Breast epithelium (tissue), 3 donors: ENCODE results near the gene FAM120C.

ENCODE experiments used
- CTCF ChIP-seq, 3 donors: fragments of 450-650 bp; IDR thresholded peaks; one replicate each; pipeline ENCODE4 v1.5.1; 2016 to 2017; ENCODE audit warnings: antibody characterized with exemption in 3 of 3, mild to moderate bottlenecking in 3 of 3, moderate library complexity in 3 of 3
- POLR2A ChIP-seq: fragments of 450-650 bp; IDR thresholded peaks from one replicate; pipeline ENCODE4 v1.6.1; 2016; ENCODE audit warnings: antibody characterized with exemption, mild to moderate bottlenecking, moderate library complexity
- POLR2AphosphoS5 ChIP-seq, 3 donors: sonication (generic); formaldehyde crosslinking; IDR thresholded peaks; one replicate each; pipeline ENCODE4 v1.6.1; 2017; ENCODE audit warnings: antibody characterized with exemption in 3 of 3

GRCh38 chrX:54093159-54093558 lies 89.9 kb downstream of the FAM120C start:
- no peak for TF ChIP-seq CTCF (IDR thresholded peaks at IDR 0.05)
- TF ChIP-seq POLR2A: no peak
- TF ChIP-seq POLR2AphosphoS5 (IDR thresholded peaks at IDR 0.05): no peak
